GM18873 (cell line): ENCODE measurements around the gene PCSK7.
"Not testable (repeated sequence)": the region's sequence is repeated elsewhere in the genome, so short reads cannot be mapped to it uniquely, and the experiment has no call there.

Source experiments
- ATAC-seq: cut with Tn5 transposase; IDR thresholded peaks from one replicate; pipeline ENCODE4 v1.9.1; 2021; ENCODE audit warnings: mild to moderate bottlenecking, moderate library complexity, moderate number of reproducible peaks; ENCODE audit not compliant: unreplicated experiment, low FRiP score

The PCSK7 gene

GRCh38 chr11:117186431-117186761 is 45.5 kb downstream of the PCSK7 start:
- no peak for ATAC-seq

- no peak for ATAC-seq
Measured at GRCh38 chr11:117185736-117186430, 46.0 kb downstream of the PCSK7 start.

GRCh38 chr11:117183724-117184349 is 48.0 kb downstream of the PCSK7 start:
- ATAC-seq = no peak

- not testable (repeated sequence) for ATAC-seq
Measured at GRCh38 chr11:117183178-117183577, 48.7 kb downstream of the PCSK7 start.

- ATAC-seq = no peak
Measured at GRCh38 chr11:117182551-117182935, 49.3 kb downstream of the PCSK7 start.

- no peak for ATAC-seq
Measured at GRCh38 chr11:117181586-117182550, 50.0 kb downstream of the PCSK7 start.

- no peak for ATAC-seq
Measured at GRCh38 chr11:117180661-117181585, 51.0 kb downstream of the PCSK7 start.

- ATAC-seq = no peak
Measured at GRCh38 chr11:117180020-117180419, 51.9 kb downstream of the PCSK7 start.

GRCh38 chr11:117179048-117179999 is 52.5 kb downstream of the PCSK7 start:
- ATAC-seq = peak; percentile 7

GRCh38 chr11:117178210-117179034 is 53.5 kb downstream of the PCSK7 start, which contains the start of gene SIDT2:
Gene SIDT2 (plus strand): TSS chr11:117178743. CDS start chr11:117179264, 521 bp downstream.
- ATAC-seq = peak; percentile 87

GRCh38 chr11:117177534-117178209 is 54.2 kb downstream of the PCSK7 start:
- no peak for ATAC-seq

GRCh38 chr11:117176186-117176585 is 55.7 kb downstream of the PCSK7 start:
- no peak for ATAC-seq

GRCh38 chr11:117175781-117176180 is 56.1 kb downstream of the PCSK7 start:
- no peak for ATAC-seq

GRCh38 chr11:117175104-117175503 is 56.8 kb downstream of the PCSK7 start:
- ATAC-seq = no peak

GRCh38 chr11:117172724-117173421 is 59.0 kb downstream of the PCSK7 start:
- ATAC-seq = no peak

GRCh38 chr11:117171404-117172061 is 60.3 kb downstream of the PCSK7 start:
- ATAC-seq = no peak
